ENCODE measurements around the gene DDX6.
"Not testable (repeated sequence)": the region's sequence is repeated elsewhere in the genome, so short reads cannot be mapped to it uniquely, and the experiment has no call there.

Gene DDX6, protein sequence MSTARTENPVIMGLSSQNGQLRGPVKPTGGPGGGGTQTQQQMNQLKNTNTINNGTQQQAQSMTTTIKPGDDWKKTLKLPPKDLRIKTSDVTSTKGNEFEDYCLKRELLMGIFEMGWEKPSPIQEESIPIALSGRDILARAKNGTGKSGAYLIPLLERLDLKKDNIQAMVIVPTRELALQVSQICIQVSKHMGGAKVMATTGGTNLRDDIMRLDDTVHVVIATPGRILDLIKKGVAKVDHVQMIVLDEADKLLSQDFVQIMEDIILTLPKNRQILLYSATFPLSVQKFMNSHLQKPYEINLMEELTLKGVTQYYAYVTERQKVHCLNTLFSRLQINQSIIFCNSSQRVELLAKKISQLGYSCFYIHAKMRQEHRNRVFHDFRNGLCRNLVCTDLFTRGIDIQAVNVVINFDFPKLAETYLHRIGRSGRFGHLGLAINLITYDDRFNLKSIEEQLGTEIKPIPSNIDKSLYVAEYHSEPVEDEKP

DNA sequence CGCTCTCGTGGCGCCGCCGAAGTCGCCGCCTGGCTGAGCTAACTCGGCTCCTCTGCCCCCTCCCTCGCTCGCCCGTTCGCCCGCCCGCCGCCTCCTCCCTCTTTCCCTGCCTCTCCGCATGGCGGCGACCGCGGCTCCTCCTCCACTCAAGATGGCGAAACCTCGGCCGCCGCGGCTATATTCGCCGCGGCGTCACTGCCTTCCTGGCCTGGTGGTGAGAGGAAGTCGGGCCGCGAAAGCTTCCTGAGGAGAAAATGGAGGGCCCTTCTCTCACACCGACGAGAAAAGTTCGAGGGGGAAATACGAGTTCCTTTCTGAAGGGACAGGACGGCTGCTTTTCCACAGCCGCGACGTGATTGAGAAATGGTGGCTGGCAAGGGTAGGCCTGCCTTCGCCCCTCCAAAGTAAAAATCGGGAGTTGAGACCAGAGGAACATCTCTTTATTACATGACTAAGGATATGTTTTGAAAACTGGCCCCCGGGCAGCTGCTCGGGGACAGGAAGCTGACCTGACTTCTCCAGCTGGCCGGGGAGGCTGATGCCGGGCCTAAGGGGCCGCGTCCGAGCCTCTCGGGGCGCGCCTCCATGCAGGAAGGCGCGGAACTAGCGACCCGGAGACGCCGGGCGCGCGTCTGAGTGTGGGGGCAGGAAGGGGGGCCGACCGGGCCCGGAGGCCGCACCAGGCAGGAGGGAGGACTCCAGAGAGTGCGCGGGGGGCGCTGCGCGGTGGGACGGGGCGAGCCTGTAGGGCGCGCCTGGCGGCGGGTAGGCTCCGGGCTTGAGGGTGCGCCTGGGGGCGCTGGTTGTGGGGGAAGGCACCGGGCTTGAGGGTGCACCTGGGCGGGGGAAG lies at the start of gene DDX6:
Gene DDX6, minus strand, starts transcription at position 54 of the 850 bp plus-strand sequence. CDS start 4,913 bp downstream, outside the sequence.
- DNase-seq (ENCODE audit: low read depth in 2 of 2): peak; percentile 85 to 86

- no peak for DNase-seq (ENCODE audit: low read depth in 2 of 2)
These were observed 48.1 kb upstream of the DDX6 start for GRCh38 chr11:118838905-118839553.

DNA sequence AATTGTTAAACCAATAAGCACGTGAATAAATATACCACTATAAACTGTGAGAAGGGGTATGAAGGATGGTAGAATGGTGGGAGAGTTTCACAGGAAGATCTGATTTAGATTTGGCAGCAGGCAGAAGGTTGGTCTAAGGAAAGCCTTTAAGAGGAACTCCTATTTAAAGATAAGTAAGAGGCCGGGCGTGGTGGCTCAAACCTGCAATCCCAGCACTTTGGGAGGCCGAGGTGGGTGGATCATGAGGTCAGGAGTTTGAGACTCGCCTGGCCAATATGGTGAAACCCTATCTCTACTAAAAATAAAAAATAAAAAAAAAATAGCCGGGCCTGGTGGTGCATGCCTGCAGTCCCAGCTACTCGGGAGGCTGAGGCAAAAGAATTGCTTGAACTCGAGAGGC lies 46.9 kb upstream of the DDX6 start:
- DNase-seq (ENCODE audit: low read depth in 2 of 2): no peak

- DNase-seq (ENCODE audit: low read depth in 2 of 2): no peak
These were observed 43.6 kb upstream of the DDX6 start for GRCh38 chr11:118834427-118835028.

DNA sequence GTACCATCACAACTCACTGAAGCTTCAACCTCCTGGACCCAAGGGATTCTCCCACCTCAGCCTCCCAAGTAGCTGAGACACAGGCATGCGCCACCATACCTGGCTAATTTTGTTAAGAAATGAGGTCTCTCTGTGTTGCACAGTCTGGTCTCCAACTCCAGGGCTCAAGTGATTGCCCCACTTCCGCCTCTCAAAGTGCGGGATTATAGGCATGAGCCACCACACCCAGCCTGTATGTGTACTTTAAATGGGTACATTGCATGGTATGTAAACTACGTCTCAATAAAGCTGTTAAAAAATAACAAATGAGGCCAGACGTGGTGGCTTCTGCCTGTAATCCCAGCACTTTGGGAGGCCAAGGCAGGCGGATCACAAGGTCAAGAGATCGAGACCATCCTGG lies 36.2 kb upstream of the DDX6 start:
- DNase-seq (ENCODE audit: low read depth in 2 of 2): no peak

DNA sequence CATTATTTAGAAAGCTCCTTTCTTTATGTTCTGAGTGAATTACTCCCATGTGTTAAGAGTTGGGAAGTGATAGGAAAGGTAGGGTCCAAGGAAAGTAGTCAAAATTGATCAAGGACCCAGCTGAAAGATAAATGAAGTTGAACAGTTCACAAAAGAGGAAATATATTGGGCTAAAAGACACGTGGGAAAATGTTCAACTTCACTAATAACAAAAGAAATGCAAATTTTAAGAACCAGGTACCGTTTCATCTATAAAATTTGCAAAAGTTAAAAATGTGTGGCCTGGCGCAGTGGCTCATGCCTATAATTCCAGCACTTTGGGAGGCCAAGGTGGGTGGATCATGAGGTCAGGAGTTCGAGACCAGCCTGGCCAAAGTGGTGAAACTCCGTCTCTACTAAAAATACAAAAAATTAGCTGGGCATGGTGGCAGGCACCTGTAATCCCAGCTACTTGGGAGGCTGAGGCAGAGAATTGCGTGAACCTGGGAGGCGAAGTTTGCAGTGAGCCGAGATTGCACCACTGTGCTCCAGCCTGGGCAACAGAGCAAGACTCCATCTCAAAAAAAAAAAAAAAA lies 32.1 kb upstream of the DDX6 start:
- not testable (repeated sequence) for DNase-seq (ENCODE audit: low read depth in 2 of 2)

- no peak for DNase-seq (ENCODE audit: low read depth in 2 of 2)
These were observed 29.7 kb upstream of the DDX6 start for GRCh38 chr11:118820412-118821357.

GRCh38 chr11:118820025-118820379 lies 29.0 kb upstream of the DDX6 start:
- not testable (repeated sequence) for DNase-seq (ENCODE audit: low read depth in 2 of 2)

DNA sequence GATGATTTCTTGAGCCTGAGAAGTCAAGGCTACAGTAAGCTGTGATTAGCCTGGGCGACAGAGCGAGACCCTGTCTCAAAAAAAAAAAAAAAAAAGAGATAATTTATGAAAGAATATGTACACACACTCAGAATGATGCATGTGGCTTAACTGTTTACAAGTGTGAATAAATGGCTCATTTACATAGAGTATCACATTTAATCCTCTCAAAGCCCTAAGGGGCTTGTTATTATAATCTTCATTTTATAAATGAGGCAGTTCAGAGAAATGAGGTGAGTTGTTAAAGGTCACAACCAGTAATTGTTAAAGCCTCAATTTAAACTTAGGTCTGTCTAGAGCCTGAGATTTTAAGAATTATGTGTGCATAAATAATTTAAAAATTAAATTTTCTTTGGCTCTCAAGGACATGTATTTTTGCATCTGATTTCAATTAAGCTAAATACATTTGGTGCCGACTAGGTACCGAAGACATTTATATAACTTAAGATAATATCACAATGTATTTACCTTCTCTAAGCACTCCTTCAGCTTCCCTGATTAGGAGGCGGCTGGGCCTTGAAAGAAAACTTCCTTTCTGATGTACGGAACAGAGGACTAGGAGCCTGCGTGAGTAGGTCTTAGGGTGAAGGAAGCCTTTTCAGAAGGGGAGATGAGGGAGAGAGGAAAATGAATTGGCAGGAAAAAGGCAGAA lies 28.5 kb upstream of the DDX6 start:
- DNase-seq (ENCODE audit: low read depth in 2 of 2): no peak

DNA sequence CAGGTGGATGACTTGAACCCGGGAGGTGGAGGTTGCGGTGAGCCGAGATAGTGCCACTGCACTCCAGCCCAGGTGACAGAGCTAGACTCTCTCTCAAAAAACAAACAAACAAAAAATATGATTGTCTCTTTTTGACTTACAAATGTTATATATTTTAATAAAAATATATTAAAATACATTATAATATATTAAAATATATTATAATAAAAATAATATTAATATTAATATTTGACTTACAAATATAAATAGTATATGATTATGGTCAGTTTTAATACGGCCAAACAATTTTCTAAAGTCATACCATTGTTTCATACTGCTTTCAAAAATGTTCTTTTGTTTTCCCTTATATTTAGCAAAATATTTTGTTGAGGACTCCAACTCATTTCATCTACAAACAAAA lies 27.2 kb upstream of the DDX6 start:
- DNase-seq (ENCODE audit: low read depth in 2 of 2): no peak

DNA sequence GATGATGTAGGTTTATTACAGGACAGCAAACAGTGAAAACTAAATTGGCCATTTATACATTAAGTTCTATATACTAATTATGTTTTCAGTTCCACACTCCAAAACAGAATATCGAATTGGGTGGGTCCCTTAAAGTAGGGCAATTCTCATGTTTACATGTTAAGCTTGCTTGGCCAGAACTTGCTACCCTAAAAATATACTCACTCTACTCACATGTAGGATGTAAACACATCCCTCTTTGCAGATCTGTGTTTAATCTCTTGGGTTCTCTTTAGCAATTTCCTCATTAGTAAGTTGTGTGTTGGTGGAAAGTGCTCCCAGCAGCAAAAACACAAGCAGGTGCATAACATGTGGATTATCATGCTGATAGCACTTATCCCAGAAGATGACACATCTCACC lies 22.6 kb upstream of the DDX6 start:
- DNase-seq (ENCODE audit: low read depth in 2 of 2): no peak

GRCh38 chr11:118812485-118812884 lies 21.5 kb upstream of the DDX6 start:
- no peak for DNase-seq (ENCODE audit: low read depth in 2 of 2)

- DNase-seq (ENCODE audit: low read depth in 2 of 2): no peak
These were observed 17.1 kb upstream of the DDX6 start for GRCh38 chr11:118807800-118808778.

DNA sequence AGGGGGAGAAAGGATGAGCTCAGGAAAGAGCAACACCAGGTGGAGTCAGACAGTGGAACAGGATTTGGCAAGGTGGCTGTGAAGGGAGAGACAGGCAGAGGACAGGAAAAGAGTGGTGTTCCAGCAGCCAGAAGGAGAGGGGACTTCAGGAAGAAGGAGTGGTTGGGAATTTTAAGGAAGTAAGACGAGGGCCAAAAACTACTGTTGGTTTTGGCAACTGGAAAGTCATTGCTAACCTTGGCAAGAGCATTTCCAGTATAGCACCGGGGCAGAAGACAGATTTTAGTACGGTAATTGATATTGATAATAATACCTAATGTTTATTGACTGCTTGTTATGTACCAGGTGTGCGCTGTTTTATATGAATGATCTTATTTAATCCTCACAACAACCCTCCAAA lies 15.4 kb upstream of the DDX6 start:
- no peak for DNase-seq (ENCODE audit: low read depth in 2 of 2)

DNA sequence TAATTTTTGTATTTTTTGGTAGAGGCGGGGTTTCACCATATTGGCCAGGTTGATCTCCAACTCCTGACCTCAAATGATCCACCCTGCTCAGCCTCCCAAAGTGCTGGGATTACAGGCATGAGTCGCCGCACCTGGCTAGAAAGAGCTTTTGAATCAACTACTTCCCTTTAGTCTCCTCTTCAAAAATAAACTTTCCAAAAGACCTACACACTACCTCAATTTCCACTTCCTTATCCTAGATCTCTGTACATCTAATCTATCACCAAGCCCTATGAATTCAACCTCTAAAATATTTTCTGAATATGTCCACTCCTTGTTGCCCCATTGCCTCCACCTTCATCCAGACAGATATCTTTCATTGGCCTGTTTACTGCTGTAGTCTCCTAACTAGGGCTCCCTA lies 13.1 kb upstream of the DDX6 start:
- DNase-seq (ENCODE audit: low read depth in 2 of 2): no peak

DNA sequence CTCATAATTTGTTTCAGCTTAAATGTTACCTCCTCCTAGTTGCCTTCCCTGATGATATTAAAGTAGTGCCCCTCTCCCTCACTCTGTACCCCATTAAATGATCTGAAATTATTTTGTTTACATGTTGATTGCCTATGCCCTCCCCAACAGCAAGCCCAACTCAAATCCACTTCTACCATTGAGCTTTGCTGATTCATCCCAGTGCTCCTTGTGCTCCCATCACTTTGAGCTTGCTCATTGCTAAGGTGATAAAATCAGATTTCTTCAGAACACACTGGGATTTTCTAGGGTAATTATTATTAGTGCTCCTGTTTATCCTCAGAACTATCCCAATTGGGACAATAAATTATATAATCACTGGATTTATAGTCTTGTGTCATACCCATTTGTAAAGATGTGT lies 8.4 kb upstream of the DDX6 start:
- DNase-seq (ENCODE audit: low read depth in 2 of 2): no peak

GRCh38 chr11:118797510-118797909 lies 6.5 kb upstream of the DDX6 start:
- no peak for DNase-seq (ENCODE audit: low read depth in 2 of 2)

- peak; percentile 21 to 49 for DNase-seq (ENCODE audit: low read depth in 2 of 2)
These were observed 1.7 kb upstream of the DDX6 start for GRCh38 chr11:118792570-118793124.
